Measurements from ENCODE around the gene GAD2.

Gene GAD2

GRCh38 chr10:26225322-26225721, 8.7 kb downstream of the GAD2 start:
- DNase-seq = no peak

GRCh38 chr10:26227786-26228185, 11.2 kb downstream of the GAD2 start:
- DNase-seq = no peak

GRCh38 chr10:26232174-26232573, 15.6 kb downstream of the GAD2 start:
- no peak for DNase-seq

GRCh38 chr10:26235761-26236160, 19.2 kb downstream of the GAD2 start:
- DNase-seq = no peak

- DNase-seq = no peak
Measured at GRCh38 chr10:26238378-26238777, 21.8 kb downstream of the GAD2 start.

- no peak for DNase-seq
Measured at GRCh38 chr10:26242706-26243350, 26.3 kb downstream of the GAD2 start.

- no peak for DNase-seq
Measured at GRCh38 chr10:26243351-26243720, 26.8 kb downstream of the GAD2 start.

- DNase-seq = no peak
Measured at GRCh38 chr10:26249681-26250080, 33.1 kb downstream of the GAD2 start.

GRCh38 chr10:26251925-26252324, 35.4 kb downstream of the GAD2 start:
- DNase-seq = no peak

GRCh38 chr10:26254616-26255015, 38.0 kb downstream of the GAD2 start:
- DNase-seq = no peak

- no peak for DNase-seq
Measured at GRCh38 chr10:26259341-26259740, 42.8 kb downstream of the GAD2 start.

GRCh38 chr10:26269754-26270153, 53.2 kb downstream of the GAD2 start:
- DNase-seq = no peak

GRCh38 chr10:26274391-26274790, 57.8 kb downstream of the GAD2 start:
- no peak for DNase-seq

GRCh38 chr10:26278295-26278694, 61.7 kb downstream of the GAD2 start:
- no peak for DNase-seq

- no peak for DNase-seq
Measured at GRCh38 chr10:26290236-26290635, 73.7 kb downstream of the GAD2 start.

GRCh38 chr10:26291721-26292480, 75.3 kb downstream of the GAD2 start:
- no peak for DNase-seq

GRCh38 chr10:26296360-26296759, 79.8 kb downstream of the GAD2 start:
- no peak for DNase-seq

GRCh38 chr10:26300001-26300400, 83.4 kb downstream of the GAD2 start:
- DNase-seq = no peak

- DNase-seq = no peak
Measured at GRCh38 chr10:26303366-26303765, 86.8 kb downstream of the GAD2 start.

- DNase-seq = no peak
Measured at GRCh38 chr10:26310361-26310760, 93.8 kb downstream of the GAD2 start.

GRCh38 chr10:26311383-26311940, 94.9 kb downstream of the GAD2 start:
- no peak for DNase-seq

- DNase-seq = no peak
Measured at GRCh38 chr10:26314265-26315013, 97.9 kb downstream of the GAD2 start.

GRCh38 chr10:26318672-26319071, 102.1 kb downstream of the GAD2 start:
- no peak for DNase-seq

GRCh38 chr10:26323219-26323618, 106.6 kb downstream of the GAD2 start:
- no peak for DNase-seq

All from CD4-positive, alpha-beta T cell treated with Interleukin-4 for 1 hour (primary cell).